ENCODE data around the gene ZNF524. TPM values are rescaled to one million over a fixed set of nuclear protein-coding genes. Genes with fewer than 3 reads are reported as not detected.

ZNF524 gene
- total and polyA plus RNA-seq, 9 of the 15 experiments (the other 6 are each of a cell fraction or from before 2014, with no cell fraction given), result 0.08 to 15.6 (median 2.9) TPM

DNA sequence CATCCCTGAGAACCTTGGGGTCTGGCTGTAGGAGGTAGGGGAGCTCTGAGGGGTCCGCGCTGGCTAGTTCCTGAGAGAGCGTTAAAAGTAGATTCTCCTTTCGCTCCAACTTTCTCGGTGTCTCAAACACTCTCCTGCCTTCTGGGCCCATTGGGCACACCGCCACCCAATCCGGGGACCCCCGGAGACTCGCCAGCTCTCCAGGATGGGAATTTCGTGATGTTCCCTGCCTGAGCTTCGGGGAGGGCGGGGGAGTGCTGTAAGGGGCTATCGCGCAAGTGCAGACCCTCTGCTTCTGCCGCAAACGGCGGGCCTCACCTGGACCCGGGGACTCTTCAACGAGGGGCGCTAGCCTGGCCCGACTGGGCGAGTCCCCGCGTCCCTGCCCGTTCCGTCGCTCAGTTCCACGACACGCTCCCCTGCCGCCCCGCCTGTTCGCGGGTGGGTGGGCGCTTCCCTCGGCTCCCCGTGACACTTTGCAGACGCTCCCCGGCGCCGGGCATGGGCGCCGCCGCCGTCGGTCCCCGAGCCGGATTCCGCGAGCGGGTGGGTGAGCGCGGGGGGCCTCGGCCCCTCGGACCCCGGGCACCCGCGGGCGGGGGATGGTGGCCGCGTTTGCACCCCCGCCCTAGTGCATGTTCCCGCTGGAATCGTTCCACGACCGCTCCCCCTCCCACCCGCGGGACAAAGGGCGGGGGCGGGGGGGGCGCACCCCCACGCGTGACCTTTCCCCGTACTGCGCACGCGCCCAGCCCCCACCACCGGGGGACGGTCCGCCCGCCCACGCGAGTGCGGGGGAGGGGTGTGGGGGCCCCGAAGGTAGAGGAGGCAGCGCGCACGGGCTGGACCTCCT lies 47.9 kb downstream of the ZNF524 start, which contains the start of gene CCDC106 (continued):
- no peak for TF ChIP-seq CHD7 (IDR thresholded peaks at IDR 0.05; ENCODE audit: low read depth, low read length)
- no peak for TF ChIP-seq AFF1 (IDR thresholded peaks at IDR 0.05; ENCODE audit: low read depth in 1 of 2, partially characterized antibody in 2 of 2)
- TF ChIP-seq ZHX1 (conservative IDR thresholded peaks at IDR 0.05; ENCODE audit: low read length), result no peak
- TF ChIP-seq NBN (IDR thresholded peaks at IDR 0.05; ENCODE audit: low read depth), result peak; percentile 70; the same call in 1 of the 2 replicates
- peak; percentile 45 for TF ChIP-seq CCNT2 (IDR thresholded peaks at IDR 0.05; ENCODE audit: borderline replicate concordance, extremely low read depth, insufficient read length, low read depth, low read length)
